Parathyroid adenoma (tissue), 2 donors: ENCODE results near the gene AUTS2.

ENCODE experiments used
- H2AFZ ChIP-seq: fragments of 300-600 bp; sonication (generic); one replicate; pipeline ENCODE4 v1.7.0; 2017; ENCODE audit warnings: antibody characterized with exemption, mild to moderate bottlenecking
- H3K27ac ChIP-seq: fragments of 300-600 bp; sonication (generic); one replicate; pipeline ENCODE4 v1.7.0; 2017
- H3K27me3 ChIP-seq: fragments of 300-600 bp; sonication (generic); one replicate; pipeline ENCODE4 v1.7.0; 2017; ENCODE audit warnings: low read length; ENCODE audit not compliant: control insufficient read depth, insufficient read depth
- H3K36me3 ChIP-seq: fragments of 300-600 bp; sonication (generic); one replicate; pipeline ENCODE4 v1.7.0; 2017; ENCODE audit warnings: low read length; ENCODE audit not compliant: control insufficient read depth, insufficient read depth
- H3K4me1 ChIP-seq: fragments of 300-600 bp; sonication (generic); one replicate; pipeline ENCODE4 v1.7.0; 2017; ENCODE audit warnings: control low read depth
- H3K4me2 ChIP-seq: fragments of 300-600 bp; sonication (generic); one replicate; pipeline ENCODE4 v1.7.0; 2017; ENCODE audit warnings: low read length
- H3K4me3 ChIP-seq: fragments of 300-600 bp; sonication (generic); one replicate; pipeline ENCODE4 v1.7.0; 2017; ENCODE audit warnings: low read depth, low read length
- H3K79me2 ChIP-seq: fragments of 300-600 bp; sonication (generic); one replicate; pipeline ENCODE4 v1.7.0; 2017; ENCODE audit warnings: control low read depth
- H3K9ac ChIP-seq: fragments of 300-600 bp; sonication (generic); one replicate; pipeline ENCODE4 v1.7.0; 2017; ENCODE audit warnings: mild to moderate bottlenecking
- H3K9me3 ChIP-seq: fragments of 300-600 bp; sonication (generic); one replicate; pipeline ENCODE4 v1.7.0; 2017; ENCODE audit warnings: low read length; ENCODE audit not compliant: control insufficient read depth
- TF ChIP-seq, protein P1 (sequence below): fragments of 300-600 bp; sonication (generic); IDR thresholded peaks from one replicate; pipeline ENCODE4 v1.7.0; 2017; ENCODE audit warnings: antibody characterized with exemption, mild to moderate bottlenecking
- donor health status: primary hyperparathyroidism.

Gene AUTS2

DNA sequence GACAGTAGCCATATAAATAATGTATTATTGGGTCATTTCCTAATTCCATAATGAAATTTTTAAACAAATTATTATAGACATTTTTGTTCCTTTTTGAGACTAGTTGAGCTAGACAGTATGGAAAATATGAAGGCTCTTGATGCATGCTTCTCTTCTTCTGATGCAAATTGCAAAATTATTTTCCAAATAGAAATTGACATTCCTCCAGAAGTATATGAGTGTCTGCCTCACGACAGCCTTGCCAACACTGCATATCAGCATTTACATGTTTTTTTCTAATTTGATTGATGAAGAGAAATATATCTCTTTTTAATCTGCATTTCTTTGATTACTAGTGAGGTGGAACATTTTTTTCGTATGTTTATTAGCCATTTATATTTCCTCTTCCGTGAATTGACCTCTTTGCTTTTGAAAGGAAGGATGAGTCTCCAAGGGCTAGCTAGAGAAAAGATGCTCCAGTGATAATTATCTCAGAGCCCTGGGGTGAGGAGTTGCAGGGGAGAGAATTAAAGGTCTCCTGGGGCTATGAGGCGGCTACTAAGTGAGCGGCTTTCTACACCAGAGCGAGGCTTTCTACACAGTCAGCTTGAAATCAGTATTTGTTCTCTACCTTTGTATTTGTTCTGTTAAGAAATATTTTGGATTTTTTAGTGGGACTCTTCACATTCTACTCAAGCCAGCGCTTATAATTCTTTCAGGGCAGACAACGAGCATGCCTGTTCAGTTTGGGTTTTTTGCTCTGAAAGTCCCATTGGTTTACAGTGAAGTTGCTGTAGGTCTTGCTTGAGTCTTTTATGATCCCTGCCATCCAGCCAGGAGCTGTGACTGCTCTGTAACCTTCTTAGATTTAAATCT, 821.5 kb downstream of the AUTS2 start:
- Histone ChIP-seq H3K4me2 (no peak overlapping the region), H3K4me3 (no peak overlapping the region), H3K27ac (no peak overlapping the region), H3K9ac (no peak overlapping the region), H3K36me3 (no peaks in the 10 kb centered on the region), H3K79me2 (no peaks in the 10 kb centered on the region), H3K27me3 (no peaks in the 10 kb centered on the region), H3K9me3 (no peaks in the 10 kb centered on the region), H3K4me1 (no peaks in the 10 kb centered on the region), H2AFZ (no peak overlapping the region)
- TF ChIP-seq, protein P1, sequence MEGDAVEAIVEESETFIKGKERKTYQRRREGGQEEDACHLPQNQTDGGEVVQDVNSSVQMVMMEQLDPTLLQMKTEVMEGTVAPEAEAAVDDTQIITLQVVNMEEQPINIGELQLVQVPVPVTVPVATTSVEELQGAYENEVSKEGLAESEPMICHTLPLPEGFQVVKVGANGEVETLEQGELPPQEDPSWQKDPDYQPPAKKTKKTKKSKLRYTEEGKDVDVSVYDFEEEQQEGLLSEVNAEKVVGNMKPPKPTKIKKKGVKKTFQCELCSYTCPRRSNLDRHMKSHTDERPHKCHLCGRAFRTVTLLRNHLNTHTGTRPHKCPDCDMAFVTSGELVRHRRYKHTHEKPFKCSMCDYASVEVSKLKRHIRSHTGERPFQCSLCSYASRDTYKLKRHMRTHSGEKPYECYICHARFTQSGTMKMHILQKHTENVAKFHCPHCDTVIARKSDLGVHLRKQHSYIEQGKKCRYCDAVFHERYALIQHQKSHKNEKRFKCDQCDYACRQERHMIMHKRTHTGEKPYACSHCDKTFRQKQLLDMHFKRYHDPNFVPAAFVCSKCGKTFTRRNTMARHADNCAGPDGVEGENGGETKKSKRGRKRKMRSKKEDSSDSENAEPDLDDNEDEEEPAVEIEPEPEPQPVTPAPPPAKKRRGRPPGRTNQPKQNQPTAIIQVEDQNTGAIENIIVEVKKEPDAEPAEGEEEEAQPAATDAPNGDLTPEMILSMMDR: no peak

DNA sequence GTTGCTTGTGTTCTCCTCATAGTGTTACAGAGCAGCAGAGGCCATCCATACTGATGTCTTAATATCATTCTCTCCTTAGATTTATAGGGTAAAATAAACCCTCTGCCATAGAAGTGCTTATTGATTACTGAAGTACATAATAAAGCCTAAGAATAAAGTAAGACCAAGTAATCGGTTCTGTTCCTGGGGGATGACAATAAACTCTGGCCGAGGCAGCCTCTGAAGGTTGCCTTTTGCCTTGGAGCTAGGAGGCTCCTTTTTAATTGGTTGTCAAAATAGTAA, 822.0 kb downstream of the AUTS2 start:
- H3K79me2 ChIP-seq: no peaks in the 10 kb centered on the region
- H3K36me3 ChIP-seq: no peaks in the 10 kb centered on the region
- H3K9ac ChIP-seq: no peak overlapping the region
- H3K27me3 ChIP-seq: no peaks in the 10 kb centered on the region
- H2AFZ ChIP-seq: no peak overlapping the region
- no peak overlapping the region for H3K27ac ChIP-seq
- H3K4me2 ChIP-seq: no peak overlapping the region
- TF ChIP-seq, protein P1: no peak
- H3K4me3 ChIP-seq: no peak overlapping the region
- H3K9me3 ChIP-seq: no peaks in the 10 kb centered on the region
- H3K4me1 ChIP-seq: no peaks in the 10 kb centered on the region

DNA sequence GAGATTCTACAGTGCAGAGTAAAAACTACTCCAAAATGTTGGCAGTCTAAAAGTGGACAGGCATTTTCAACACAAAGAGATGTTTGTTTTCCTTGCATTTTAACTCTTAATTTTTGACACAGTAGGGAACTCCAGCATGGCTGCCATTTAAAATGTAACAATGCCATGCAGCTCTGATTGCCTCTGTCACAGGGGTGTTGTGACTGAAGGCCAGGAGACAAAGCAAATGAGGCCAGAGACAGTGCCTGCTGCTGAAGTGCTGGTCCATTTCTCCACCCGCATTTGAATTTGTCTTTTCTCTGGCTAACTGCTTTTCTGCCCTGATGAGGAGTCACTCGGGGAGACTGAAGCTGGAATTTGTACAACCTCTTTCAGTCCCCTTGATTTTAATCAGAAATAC, 823.0 kb downstream of the AUTS2 start:
- no peak overlapping the region for H3K9ac ChIP-seq
- no peak overlapping the region for H3K4me2 ChIP-seq
- no peaks in the 10 kb centered on the region for H3K79me2 ChIP-seq
- no peaks in the 10 kb centered on the region for H3K36me3 ChIP-seq
- no peak overlapping the region for H2AFZ ChIP-seq
- TF ChIP-seq, protein P1: no peak
- no peaks in the 10 kb centered on the region for H3K9me3 ChIP-seq
- H3K4me3 ChIP-seq: no peak overlapping the region
- no peak overlapping the region for H3K27ac ChIP-seq
- no peaks in the 10 kb centered on the region for H3K4me1 ChIP-seq
- no peaks in the 10 kb centered on the region for H3K27me3 ChIP-seq

DNA sequence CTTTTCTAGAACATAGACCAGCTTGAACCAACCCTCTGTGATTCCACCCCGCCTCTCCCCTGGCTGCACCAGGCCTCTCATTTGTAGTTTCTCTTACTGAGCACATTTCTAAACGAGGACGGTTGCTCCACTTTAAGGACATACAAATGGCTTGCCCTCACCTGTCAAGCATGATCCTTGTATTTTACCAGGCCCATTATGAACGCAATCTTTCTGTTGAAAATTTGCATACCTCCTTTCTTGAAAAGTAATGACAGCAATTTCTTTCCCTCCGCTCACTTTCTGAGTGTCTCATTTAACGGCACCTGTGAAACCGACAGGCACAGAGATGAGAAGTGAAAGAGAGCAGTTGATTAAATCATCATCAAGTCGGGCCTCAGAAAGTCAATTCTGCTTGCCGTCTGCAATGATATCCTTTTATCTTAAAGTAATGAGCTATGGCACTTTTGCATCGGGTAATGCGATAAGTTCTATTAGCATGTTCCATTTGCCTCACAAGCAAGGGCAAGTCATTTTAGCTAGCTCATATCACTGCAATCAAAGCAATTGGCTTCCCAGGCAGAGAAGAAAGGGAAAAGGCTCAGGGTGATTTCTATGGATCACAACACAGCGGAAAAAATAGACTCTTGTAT, 828.1 kb downstream of the AUTS2 start:
- no peak overlapping the region for H3K4me2 ChIP-seq
- no peak overlapping the region for H3K9ac ChIP-seq
- no peak overlapping the region for H3K4me3 ChIP-seq
- no peaks in the 10 kb centered on the region for H3K4me1 ChIP-seq
- H2AFZ ChIP-seq: no peak overlapping the region
- no peaks in the 10 kb centered on the region for H3K27me3 ChIP-seq
- H3K79me2 ChIP-seq: no peaks in the 10 kb centered on the region
- TF ChIP-seq, protein P1: no peak
- H3K27ac ChIP-seq: no peak overlapping the region
- no peaks in the 10 kb centered on the region for H3K9me3 ChIP-seq
- H3K36me3 ChIP-seq: no peaks in the 10 kb centered on the region

DNA sequence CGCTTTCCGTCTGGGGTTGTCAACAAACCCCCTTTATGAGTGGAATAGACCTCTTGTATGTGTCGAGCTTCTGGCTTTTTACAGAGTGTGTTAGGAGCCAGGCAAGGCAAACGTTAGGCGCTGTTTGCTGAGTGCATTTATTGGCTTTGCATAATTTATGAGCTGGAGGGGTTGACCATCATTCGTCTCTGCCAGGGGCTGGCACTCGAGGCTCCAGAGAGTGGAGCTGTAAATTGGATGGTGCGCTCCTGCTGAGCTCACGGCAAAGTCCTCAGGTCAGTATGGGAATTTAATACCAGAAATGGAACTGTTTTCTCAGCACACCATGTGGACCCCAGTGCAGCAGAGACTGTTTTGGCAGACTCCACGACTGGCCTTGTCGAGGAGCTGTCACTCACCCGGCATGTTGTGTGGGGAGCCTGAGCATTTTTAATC, 834.3 kb downstream of the AUTS2 start:
- Histone ChIP-seq H3K4me3 (no peak overlapping the region), H3K9me3 (no peaks in the 10 kb centered on the region), H3K9ac (no peak overlapping the region), H2AFZ (no peak overlapping the region), H3K27ac (no peak overlapping the region), H3K4me2 (no peak overlapping the region), H3K27me3 (no peaks in the 10 kb centered on the region), H3K4me1 (no peaks in the 10 kb centered on the region), H3K79me2 (no peaks in the 10 kb centered on the region), H3K36me3 (no peaks in the 10 kb centered on the region)
- TF ChIP-seq, protein P1: no peak
